GM19395 (cell line): ENCODE measurements around the gene SMYD4.
"Not testable (repeated sequence)": the region's sequence is repeated elsewhere in the genome, so short reads cannot be mapped to it uniquely, and the experiment has no call there.

ENCODE experiments used
- ATAC-seq: cut with Tn5 transposase; IDR thresholded peaks from one replicate; pipeline ENCODE4 v1.9.1; 2021; ENCODE audit warnings: mild to moderate bottlenecking, moderate library complexity; ENCODE audit not compliant: unreplicated experiment

The SMYD4 gene

DNA sequence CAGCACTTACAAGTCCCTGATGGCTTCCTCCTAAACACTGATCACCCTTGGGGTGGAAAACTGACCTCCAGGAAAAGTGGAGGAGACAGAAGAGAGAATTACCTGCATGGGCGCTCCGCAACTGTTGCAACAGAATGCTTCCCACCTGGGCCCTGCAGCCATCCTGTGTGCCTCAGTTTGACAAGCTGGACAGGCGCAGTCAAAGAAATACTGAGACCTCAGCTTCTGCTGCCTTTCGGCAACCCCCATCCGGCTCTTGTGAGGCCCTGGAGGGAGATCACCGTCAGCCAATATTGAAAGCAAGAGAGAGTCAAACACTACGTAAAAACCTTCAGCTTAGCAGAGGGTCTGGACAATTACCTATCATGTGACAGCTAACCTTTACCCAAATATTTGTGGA, 43.0 kb downstream of the SMYD4 start:
- ATAC-seq: no peak

GRCh38 chr17:1785930-1786329, 43.8 kb downstream of the SMYD4 start:
- ATAC-seq: no peak

DNA sequence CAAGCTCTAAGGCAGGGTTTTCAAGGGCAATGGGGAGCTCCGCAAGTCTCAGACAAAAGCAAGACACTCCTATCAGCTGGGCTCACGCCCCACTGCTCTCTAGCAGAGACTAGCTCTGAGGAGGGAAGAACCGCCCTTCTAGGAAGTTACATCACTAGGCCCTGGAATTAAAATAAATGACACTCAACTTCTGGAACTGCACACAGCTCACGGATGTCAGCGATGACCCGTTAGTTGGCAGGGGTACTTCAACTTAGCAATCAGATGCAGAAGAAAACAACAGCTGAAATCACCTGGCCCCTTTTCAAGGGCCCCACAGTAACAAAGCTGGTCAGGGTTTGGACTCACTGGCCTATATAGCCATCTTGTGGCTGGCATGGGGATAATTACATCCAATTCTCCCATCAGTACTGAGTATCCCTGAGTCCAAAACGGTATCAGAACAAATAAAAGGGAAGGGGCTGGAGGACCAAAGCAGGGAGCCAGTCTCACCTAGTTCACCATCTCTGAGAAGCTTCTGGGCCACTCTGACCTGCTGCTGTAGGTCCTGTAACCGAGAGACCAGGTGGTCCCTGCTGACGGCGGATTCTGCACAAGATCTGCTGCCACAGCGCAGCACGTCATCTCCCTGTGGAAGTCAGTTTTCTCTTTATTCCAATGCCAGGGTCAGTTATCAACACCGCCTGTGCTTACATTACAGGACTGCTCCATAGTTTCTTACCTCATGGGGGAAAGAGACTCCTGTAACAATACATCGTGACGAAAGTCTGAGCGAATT, 45.7 kb downstream of the SMYD4 start:
- no peak for ATAC-seq

DNA sequence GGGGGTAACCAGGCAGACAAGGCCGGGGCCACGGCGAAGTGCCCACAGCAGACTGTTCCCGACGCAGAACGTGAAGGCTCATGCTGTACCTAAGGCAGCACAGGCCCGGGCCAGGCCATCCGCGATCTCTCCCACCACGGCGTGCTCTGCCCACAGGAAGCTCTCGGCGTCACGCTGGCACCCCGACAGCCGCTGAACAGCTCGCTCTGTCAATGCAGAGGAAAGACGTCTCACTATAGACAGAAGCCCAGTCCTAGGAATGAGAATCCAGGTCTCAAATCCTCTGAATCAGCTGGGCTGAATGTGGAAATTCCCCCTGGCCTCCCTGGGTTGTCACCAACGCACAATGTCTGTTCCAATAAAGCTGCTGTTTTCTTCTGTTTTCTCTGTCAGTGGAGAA, 46.4 kb downstream of the SMYD4 start:
- ATAC-seq: no peak

DNA sequence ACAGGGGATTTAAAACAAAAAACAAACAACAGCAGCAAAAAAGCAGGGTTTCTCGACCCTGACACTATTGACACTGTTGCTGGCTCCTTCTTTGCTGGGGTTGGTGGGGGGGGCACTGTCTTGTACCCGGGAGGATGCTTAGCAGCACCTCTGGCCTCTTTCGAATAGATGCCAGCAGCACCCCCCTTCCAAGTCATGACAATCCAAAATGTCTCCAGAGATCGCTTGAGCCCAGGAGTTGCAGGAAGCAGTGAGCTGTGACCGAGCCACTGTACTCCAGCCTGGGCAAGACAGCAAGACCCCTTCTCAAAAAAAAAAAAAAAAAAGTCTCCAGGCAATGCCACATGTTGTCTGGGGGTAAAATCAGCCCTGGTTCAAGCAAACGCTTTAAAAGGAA, 47.5 kb downstream of the SMYD4 start:
- no peak for ATAC-seq

DNA sequence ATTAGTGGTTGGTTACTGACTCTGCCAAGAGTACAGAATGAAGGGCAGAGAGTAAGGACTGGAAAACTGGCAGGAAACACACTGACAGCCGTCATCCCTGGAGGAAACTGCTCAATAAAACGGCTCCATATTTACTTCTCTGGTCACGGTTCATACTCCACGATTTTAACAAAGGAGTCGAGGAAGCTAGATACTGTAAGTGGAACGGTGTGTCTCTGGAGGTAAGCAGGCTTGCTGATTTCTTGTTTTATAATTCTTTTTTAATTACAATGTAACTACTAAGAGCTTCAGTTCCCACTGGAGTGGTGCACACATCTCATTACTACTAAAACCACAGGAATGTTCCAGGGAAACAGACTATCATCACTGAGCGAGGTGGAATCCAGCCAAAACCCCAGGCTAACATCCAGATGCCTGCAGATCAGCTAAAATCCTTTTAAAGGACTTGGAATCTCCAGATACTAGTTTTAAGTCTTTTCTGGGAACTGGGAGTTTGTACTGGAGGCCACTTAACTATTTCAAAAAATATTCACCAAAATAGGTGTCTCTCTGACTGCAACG, 50.1 kb downstream of the SMYD4 start:
- ATAC-seq: no peak

GRCh38 chr17:1776857-1777256, 52.8 kb downstream of the SMYD4 start:
- no peak for ATAC-seq

DNA sequence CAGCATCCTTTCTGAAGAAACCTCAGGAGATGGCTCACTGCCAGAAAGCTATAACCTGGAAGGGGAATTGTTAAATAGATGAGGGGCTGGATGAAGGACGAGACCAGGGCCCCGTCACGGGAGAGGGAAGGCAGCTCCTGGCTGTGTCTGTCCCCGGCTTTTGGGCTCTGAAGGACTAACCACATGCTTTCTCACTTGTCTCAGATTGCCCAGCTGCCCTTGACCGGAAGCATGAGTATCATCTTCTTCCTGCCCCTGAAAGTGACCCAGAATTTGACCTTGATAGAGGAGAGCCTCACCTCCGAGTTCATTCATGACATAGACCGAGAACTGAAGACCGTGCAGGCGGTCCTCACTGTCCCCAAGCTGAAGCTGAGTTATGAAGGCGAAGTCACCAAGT, 53.4 kb downstream of the SMYD4 start:
- no peak for ATAC-seq

DNA sequence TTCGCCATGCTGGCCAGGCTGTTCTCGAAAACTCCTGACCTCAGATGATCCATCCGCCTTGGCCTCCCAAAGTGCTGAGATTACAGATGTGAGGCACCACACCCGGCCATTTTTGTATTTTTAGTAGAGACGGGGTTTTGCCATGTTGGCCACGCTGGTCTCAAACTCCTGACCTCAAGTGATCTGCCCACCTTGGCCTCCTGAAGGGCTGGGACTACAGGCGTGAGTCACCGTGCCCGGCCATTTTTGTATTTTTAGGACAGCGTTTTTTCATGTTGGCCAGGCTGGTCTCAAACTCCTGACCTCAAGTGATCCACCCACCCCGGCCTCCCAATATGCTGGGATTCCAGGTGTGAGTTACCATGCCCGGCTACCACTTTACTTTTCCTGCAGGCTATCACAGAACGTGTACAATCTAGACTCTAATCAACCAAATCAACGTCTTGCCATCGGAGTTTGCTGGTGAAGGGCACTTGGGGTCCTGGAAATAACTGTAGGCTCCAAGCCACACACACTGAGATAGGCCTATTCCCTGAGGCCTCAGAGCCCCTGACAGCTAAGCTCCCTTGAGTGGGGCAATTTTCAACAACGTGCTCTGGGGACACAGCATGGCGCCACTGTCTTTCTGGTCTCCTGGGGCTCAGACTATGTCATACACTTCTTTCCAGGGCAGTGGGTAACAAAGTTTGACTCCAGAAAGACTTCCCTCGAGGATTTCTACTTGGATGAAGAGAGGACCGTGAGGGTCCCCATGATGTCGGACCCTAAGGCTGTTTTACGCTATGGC, 55.1 kb downstream of the SMYD4 start:
- ATAC-seq: no peak

DNA sequence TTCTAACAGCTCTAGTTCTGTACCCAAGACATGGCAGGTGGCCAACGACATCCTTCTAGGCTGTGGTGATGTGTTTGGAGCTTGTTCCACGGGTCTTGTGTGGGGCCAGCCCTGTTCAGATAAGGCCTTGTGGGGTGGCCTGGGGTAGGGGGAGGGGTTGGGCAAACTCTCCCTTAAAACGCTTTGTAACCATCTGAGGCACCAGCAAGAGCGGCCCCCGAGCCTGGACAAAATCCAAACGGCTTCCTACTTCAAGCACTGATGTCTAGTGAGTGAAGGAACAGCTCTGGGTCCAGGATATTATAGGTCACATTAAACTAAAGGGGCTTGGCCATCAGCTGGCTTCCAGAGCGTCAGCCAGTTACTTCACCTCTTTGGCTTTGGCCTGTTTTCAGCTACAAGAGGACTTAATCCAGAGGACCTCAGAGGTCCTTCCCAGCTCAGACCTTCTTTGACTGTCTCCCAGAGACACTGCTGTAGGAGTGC, 56.0 kb downstream of the SMYD4 start:
- ATAC-seq: no peak

DNA sequence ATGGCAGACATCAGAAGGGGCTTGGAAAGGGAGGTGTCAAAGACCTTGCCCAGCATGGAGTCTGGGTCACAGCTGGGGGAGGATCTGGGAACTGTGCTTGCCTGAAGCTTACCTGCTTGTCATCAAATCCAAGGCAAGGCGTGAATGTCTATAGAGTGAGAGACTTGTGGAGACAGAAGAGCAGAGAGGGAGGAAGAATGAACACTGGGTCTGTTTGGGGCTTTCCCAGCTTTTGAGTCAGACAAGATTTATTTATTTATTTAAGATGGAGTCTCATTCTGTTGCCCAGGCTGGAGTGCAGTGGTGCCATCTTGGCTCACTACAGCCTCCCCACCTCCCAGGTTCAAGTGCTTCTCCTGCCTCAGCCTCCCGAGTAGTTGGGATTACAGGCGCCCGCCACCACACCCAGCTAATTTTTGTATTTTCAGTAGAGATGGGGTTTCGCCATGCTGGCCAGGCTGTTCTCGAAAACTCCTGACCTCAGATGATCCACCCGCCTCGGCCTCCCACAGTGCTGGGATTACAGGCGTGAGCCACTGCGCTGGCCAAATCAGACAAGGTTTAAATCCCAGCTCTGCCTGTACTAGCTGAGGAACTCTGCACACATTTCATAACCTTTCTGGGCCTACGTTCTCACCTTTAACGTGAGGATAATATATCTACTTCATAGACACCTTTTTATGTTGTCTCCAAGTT, 56.6 kb downstream of the SMYD4 start:
- not testable (repeated sequence) for ATAC-seq

DNA sequence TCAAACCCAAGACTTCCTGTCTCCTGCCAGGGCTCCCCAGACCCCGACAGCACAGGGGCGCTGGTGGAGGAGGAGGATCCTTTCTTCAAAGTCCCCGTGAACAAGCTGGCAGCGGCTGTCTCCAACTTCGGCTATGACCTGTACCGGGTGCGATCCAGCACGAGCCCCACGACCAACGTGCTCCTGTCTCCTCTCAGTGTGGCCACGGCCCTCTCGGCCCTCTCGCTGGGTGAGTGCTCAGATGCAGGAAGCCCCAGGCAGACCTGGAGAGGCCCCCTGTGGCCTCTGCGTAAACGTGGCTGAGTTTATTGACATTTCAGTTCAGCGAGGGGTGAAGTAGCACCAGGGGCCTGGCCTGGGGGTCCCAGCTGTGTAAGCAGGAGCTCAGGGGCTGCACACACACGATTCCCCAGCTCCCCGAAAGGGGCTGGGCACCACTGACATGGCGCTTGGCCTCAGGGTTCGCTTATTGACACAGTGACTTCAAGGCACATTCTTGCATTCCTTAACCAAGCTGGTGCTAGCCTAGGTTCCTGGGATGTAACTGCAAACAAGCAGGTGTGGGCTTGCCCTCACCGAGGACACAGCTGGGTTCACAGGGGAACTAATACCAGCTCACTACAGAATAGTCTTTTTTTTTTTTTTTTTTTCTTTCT, 59.8 kb downstream of the SMYD4 start:
- ATAC-seq: no peak

- no peak for ATAC-seq
These were observed 62.3 kb downstream of the SMYD4 start for GRCh38 chr17:1767358-1767757.

- no peak for ATAC-seq
These were observed 63.1 kb downstream of the SMYD4 start for GRCh38 chr17:1766382-1767135.

DNA sequence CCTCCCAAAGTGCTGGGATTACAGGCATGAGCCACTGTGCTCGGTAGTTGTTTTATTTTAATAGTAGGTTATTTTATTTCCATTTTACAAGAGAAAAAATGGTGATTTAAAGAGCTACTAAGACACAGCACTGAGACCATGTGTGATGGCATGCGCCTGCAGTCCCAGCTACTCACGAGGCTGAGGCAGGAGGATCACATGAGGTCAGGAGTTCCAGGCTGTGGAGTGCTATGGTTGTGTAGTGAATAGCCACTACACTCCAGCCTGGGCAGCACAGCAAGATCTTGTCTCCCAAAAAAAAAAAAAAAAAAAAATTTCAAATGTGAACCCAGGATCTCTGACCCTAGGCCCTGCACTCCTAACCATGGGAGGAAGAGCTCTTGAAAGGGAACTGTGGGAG, 64.1 kb downstream of the SMYD4 start:
- no peak for ATAC-seq

- ATAC-seq: not testable (repeated sequence)
These were observed 65.0 kb downstream of the SMYD4 start for GRCh38 chr17:1764705-1765104.

DNA sequence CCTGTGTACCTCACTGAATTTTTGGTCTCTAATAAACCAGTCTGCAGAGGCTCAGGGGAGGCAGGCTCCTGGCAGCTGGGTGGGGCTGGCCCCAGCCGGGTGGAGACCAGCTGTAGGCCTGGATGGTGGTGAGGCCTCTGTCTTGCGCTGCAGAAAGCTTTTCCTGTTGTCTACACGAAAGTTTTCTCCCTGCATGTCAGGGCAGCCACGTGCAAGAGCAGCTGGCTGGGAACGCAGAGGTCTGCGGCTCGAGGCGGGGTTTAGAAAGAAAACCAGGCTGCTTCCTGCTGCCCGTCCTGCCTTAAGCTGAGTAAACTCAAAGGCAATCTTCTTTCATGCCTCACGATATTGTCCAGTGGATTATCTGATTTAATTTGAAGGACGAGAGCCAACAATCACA, 65.4 kb downstream of the SMYD4 start:
- ATAC-seq: no peak

DNA sequence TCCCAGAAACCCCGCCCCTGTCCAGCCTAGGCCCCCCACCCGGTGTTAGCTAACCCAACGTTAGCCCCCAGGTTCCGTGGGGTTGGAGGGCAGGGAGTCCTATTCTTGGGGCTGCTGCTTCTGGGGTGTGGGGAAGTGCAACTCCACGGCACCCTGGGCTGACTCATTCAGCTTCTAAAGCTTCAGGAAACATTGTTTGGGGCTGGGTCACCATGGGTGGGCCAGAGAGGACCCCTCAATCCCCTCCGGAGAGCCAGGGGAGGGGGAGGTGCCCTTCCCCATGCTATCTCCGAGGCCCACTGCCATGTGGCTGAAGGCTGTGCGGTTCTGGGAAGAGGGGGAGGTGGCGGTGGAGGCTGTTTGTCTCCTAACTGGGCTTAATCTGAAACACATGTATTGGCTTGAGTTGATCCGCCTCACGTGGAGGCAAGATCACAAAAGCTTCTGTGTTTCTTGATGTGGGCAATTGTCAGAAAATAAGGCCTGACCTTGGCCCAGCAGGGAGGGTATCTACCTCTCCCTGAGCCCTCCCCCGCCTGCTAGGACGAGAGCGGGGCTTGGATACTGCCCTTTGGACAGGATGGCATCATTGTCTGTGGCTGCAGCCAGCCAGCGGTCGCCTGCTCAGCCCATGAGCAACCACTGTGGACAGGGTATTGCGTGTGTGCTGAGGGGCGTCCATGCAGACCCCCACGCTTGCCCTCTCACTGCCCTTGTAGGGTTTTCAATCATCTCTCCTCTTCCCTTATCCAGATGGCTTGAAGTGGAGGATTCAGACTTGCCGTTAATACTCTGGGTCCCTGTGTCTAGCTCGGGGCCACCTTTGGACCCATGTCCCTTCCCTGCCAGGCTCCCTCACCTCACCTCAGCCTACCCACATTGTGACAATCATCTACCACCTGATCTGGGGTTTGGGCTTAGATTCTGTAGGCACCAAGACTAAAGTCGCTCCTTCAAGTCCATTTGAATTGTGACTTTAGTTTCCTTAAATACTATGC, 66.5 kb downstream of the SMYD4 start:
- no peak for ATAC-seq
